Measurements from ENCODE around the gene TACR1. TPM values are rescaled to one million over a fixed set of nuclear protein-coding genes. Genes with fewer than 3 reads are reported as not detected.
A peak's percentile ranks its signal among the peaks of the same experiment; 100 is the strongest.
"Not testable (repeated sequence)": the region's sequence is repeated elsewhere in the genome, so short reads cannot be mapped to it uniquely, and the experiment has no call there.

TACR1 gene
- 1 to 10 TPM in 4 of 6 donors, under 1 TPM in 1, not detected in 1; 0.46 to 4.2 (median 1.5) TPM for total RNA-seq

GRCh38 chr2:75199428-75200011 is at the start of gene TACR1:
Gene TACR1 (minus strand): TSS chr2:75199520. CDS start chr2:75198934, 586 bp downstream.
- peak; percentile 66 to 73 for ATAC-seq (ENCODE audit: low FRiP score in 2 of 2)
- no peaks in the 10 kb centered on the region for H3K9me3 ChIP-seq
- H3K27ac ChIP-seq = no peak within 1 kb of the TSS
- H3K4me1 ChIP-seq = peaks cover 19 to 23% (median 22%) of the 10 kb centered on the region in 4 donors
- H3K4me3 ChIP-seq = peak within 1 kb of the TSS in 3 of 4 donors; percentile 22 to 48 (median 44)
- peak; percentile 42 to 89 for DNase-seq
- TF ChIP-seq POLR2AphosphoS5 (IDR thresholded peaks at IDR 0.05) (no peak), CTCF (IDR thresholded peaks at IDR 0.05) (peak in 5 of 6 experiments; percentile 15 to 55 (median 28))
- peaks cover 0 to 13% (median 6%) of the 10 kb centered on the region in 4 donors for H3K27me3 ChIP-seq
- H3K36me3 ChIP-seq = no peaks in the 10 kb centered on the region
- WGBS, 2 donors = 0 to 2% methylated on average over 27 to 46 of the region's 46 CpGs

GRCh38 chr2:75248581-75248980 is 49.3 kb upstream of the TACR1 start:
- 97% methylated on average over 6 of the region's 6 CpGs for WGBS, 2 donors
- not testable (repeated sequence) for H3K27me3 ChIP-seq; DNase-seq; H3K27ac ChIP-seq; ATAC-seq (ENCODE audit: low FRiP score in 2 of 2); H3K4me1 ChIP-seq; H3K36me3 ChIP-seq; H3K4me3 ChIP-seq
- H3K9me3 ChIP-seq = peaks cover 0 to 16% (median 11%) of the 10 kb centered on the region in 4 donors

- Histone ChIP-seq H3K27ac (no peak overlapping the region), H3K9me3 (peaks cover 0 to 21% (median 11%) of the 10 kb centered on the region in 4 donors), H3K36me3 (no peaks in the 10 kb centered on the region), H3K4me1 (no peaks in the 10 kb centered on the region), H3K27me3 (no peaks in the 10 kb centered on the region), H3K4me3 (no peak overlapping the region)
- TF ChIP-seq POLR2A (IDR thresholded peaks at IDR 0.05) (no peak), CTCF (IDR thresholded peaks at IDR 0.05) (no peak), EP300 (IDR thresholded peaks at IDR 0.05) (no peak), POLR2AphosphoS5 (IDR thresholded peaks at IDR 0.05) (no peak)
- DNase-seq (no peak), ATAC-seq (ENCODE audit: low FRiP score in 2 of 2) (no peak)
- WGBS, 2 donors = 76% methylated on average over 7 of the region's 7 CpGs
Measured at GRCh38 chr2:75246441-75247167, 47.3 kb upstream of the TACR1 start.

GRCh38 chr2:75243219-75243618 is 43.9 kb upstream of the TACR1 start:
- Histone ChIP-seq H3K4me1 (no peaks in the 10 kb centered on the region), H3K27me3 (no peaks in the 10 kb centered on the region), H3K4me3 (no peak overlapping the region), H3K9me3 (peaks cover 0 to 5% (median 0%) of the 10 kb centered on the region in 4 donors), H3K36me3 (no peaks in the 10 kb centered on the region), H3K27ac (no peak overlapping the region)
- DNase-seq (no peak), ATAC-seq (ENCODE audit: low FRiP score in 2 of 2) (no peak)
- 90 to 91% methylated on average over 9 of the region's 9 CpGs for WGBS, 2 donors
- TF ChIP-seq POLR2A (IDR thresholded peaks at IDR 0.05) (no peak), POLR2AphosphoS5 (IDR thresholded peaks at IDR 0.05) (no peak), CTCF (IDR thresholded peaks at IDR 0.05) (no peak), EP300 (IDR thresholded peaks at IDR 0.05) (no peak)

- Histone ChIP-seq H3K4me3 (no peak overlapping the region), H3K36me3 (no peaks in the 10 kb centered on the region), H3K27me3 (no peaks in the 10 kb centered on the region), H3K4me1 (no peaks in the 10 kb centered on the region), H3K9me3 (peaks cover 0 to 5% (median 0%) of the 10 kb centered on the region in 4 donors), H3K27ac (no peak overlapping the region)
- no peak for ATAC-seq (ENCODE audit: low FRiP score in 2 of 2)
- no peak for DNase-seq
- WGBS, 2 donors = 93 to 94% methylated on average over 4 of the region's 4 CpGs
- TF ChIP-seq EP300 (IDR thresholded peaks at IDR 0.05) (no peak), POLR2AphosphoS5 (IDR thresholded peaks at IDR 0.05) (no peak), POLR2A (IDR thresholded peaks at IDR 0.05) (no peak), CTCF (IDR thresholded peaks at IDR 0.05) (no peak)
Measured at GRCh38 chr2:75241696-75242095, 42.4 kb upstream of the TACR1 start.
